WTC11 (cell line): ENCODE results near the gene INPP5F.

Experiments
- CREB1 ChIP-seq: sonication (generic); formaldehyde crosslinking; IDR thresholded peaks from 2 replicates; pipeline ENCODE4 v1.8.0; 2023; ENCODE audit warnings: mild to moderate bottlenecking, missing genetic modification reagents
- CTCF ChIP-seq: fragments of 200-600 bp; IDR thresholded peaks from 2 replicates; pipeline ENCODE4 v1.8.0; 2022; ENCODE audit warnings: antibody characterized with exemption
- FOXJ3 ChIP-seq: sonication (generic); formaldehyde crosslinking; IDR thresholded peaks from 2 replicates; pipeline ENCODE4 v1.9.0; 2021; ENCODE audit warnings: missing genetic modification reagents, mild to moderate bottlenecking, borderline replicate concordance
- NFYB ChIP-seq: sonication (generic); formaldehyde crosslinking; conservative IDR thresholded peaks from 2 replicates; pipeline ENCODE4 v1.8.0; 2022; ENCODE audit warnings: low read depth, missing genetic modification reagents
- NR1H2 ChIP-seq: sonication (generic); formaldehyde crosslinking; IDR thresholded peaks from 2 replicates; pipeline ENCODE4 v1.9.0; 2021; ENCODE audit warnings: mild to moderate bottlenecking, moderate library complexity, missing genetic modification reagents
- PRDM15 ChIP-seq: sonication (generic); formaldehyde crosslinking; IDR thresholded peaks from 2 replicates; pipeline ENCODE4 v1.8.0; 2022; ENCODE audit warnings: missing genetic modification reagents
- PREB ChIP-seq: sonication (generic); formaldehyde crosslinking; IDR thresholded peaks from 2 replicates; pipeline ENCODE4 v1.8.1; 2022; ENCODE audit warnings: mild to moderate bottlenecking, missing genetic modification reagents, moderate library complexity, borderline replicate concordance
- PRRX2 ChIP-seq: fragments of 250-450 bp; sonication (Bioruptor Pico); IDR thresholded peaks from 2 replicates; pipeline ENCODE4 v1.8.0; 2021; ENCODE audit warnings: mild to moderate bottlenecking
- TEAD4 ChIP-seq: sonication (generic); formaldehyde crosslinking; IDR thresholded peaks from 2 replicates; pipeline ENCODE4 v1.8.0; 2022; ENCODE audit warnings: mild to moderate bottlenecking, missing genetic modification reagents

- no peak for TF ChIP-seq PRDM15 (CRISPR knock-in tag)
- TF ChIP-seq CREB1 (CRISPR knock-in tag), result no peak
- no peak for TF ChIP-seq CTCF
- TF ChIP-seq NFYB (CRISPR knock-in tag), result no peak
- TF ChIP-seq PRRX2 (CRISPR knock-in tag), result no peak
- no peak for TF ChIP-seq TEAD4 (CRISPR knock-in tag)
- TF ChIP-seq FOXJ3 (CRISPR knock-in tag), result no peak
- TF ChIP-seq NR1H2 (CRISPR knock-in tag), result no peak
- no peak for TF ChIP-seq PREB (CRISPR knock-in tag)
Observed at GRCh38 chr10:119782981-119783664, 57.3 kb downstream of the INPP5F start.
